Ovary (tissue), 3 donors: ENCODE data around the gene PARVA.

Experiments
- EP300 ChIP-seq: sonication (generic); formaldehyde crosslinking; IDR thresholded peaks from one replicate; pipeline ENCODE4 v1.6.1; 2017; ENCODE audit warnings: antibody characterized with exemption
- POLR2A ChIP-seq: fragments of 450-650 bp; IDR thresholded peaks from one replicate; pipeline ENCODE4 v1.6.1; 2017; ENCODE audit warnings: antibody characterized with exemption, mild to moderate bottlenecking, moderate library complexity
- TF ChIP-seq, protein P1 (sequence below), 3 donors: fragments of 450-650 bp in 2 of 3; fragments of 200-600 bp in 1 of 3; IDR thresholded peaks; one replicate each; pipeline versions ENCODE4 v1.5.1 to v1.8.0; 2016 to 2022; ENCODE audit warnings: antibody characterized with exemption in 3 of 3, mild to moderate bottlenecking in 1 of 3
- donor health status: DM: no; HTN: no; CAD: no.

- TF ChIP-seq, protein P1, sequence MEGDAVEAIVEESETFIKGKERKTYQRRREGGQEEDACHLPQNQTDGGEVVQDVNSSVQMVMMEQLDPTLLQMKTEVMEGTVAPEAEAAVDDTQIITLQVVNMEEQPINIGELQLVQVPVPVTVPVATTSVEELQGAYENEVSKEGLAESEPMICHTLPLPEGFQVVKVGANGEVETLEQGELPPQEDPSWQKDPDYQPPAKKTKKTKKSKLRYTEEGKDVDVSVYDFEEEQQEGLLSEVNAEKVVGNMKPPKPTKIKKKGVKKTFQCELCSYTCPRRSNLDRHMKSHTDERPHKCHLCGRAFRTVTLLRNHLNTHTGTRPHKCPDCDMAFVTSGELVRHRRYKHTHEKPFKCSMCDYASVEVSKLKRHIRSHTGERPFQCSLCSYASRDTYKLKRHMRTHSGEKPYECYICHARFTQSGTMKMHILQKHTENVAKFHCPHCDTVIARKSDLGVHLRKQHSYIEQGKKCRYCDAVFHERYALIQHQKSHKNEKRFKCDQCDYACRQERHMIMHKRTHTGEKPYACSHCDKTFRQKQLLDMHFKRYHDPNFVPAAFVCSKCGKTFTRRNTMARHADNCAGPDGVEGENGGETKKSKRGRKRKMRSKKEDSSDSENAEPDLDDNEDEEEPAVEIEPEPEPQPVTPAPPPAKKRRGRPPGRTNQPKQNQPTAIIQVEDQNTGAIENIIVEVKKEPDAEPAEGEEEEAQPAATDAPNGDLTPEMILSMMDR (IDR thresholded peaks at IDR 0.05), result no peak
- TF ChIP-seq EP300, result no peak
- no peak for TF ChIP-seq POLR2A
These were observed 175.3 kb downstream of the PARVA start for GRCh38 chr11:12552692-12553091.
